Measurements from ENCODE around the gene AGTRAP.

AGTRAP gene

DNA sequence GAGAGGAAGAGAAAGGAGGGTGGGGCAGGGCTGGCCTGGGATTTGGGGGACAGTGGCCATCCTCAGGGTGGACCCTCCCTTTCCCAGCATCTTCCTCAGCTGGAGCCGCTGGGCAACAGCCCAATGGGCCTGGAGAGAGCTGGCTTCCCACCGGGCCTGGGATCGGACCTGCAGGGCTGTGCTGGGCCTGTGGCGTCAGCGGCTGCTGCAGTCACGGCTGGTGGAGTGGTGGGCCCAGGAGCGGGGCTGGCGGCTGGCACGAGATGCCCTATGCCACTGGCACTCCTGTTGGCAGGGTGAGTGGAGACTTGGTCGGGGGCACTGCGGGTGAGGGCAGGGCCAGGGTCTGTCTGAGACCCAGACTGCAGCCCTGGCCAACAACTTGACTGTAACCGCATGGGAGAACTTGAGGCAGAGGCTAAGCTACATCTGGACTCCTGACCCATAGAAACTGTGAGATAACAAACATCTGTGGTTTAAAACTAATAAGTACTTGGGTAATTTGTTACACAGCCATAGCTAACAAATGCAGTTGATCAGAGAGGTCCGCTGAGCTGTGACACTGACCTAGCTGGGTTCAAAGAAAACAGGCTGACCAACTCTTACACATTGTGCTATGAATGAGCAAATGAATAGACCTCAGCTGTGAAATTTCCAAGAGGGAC, 43.9 kb downstream of the AGTRAP start:
- TF ChIP-seq, protein P1, sequence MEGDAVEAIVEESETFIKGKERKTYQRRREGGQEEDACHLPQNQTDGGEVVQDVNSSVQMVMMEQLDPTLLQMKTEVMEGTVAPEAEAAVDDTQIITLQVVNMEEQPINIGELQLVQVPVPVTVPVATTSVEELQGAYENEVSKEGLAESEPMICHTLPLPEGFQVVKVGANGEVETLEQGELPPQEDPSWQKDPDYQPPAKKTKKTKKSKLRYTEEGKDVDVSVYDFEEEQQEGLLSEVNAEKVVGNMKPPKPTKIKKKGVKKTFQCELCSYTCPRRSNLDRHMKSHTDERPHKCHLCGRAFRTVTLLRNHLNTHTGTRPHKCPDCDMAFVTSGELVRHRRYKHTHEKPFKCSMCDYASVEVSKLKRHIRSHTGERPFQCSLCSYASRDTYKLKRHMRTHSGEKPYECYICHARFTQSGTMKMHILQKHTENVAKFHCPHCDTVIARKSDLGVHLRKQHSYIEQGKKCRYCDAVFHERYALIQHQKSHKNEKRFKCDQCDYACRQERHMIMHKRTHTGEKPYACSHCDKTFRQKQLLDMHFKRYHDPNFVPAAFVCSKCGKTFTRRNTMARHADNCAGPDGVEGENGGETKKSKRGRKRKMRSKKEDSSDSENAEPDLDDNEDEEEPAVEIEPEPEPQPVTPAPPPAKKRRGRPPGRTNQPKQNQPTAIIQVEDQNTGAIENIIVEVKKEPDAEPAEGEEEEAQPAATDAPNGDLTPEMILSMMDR (conservative IDR thresholded peaks at IDR 0.05; ENCODE audit: low read depth): no peak
- ChIA-PET POLR2A (ENCODE audit: low non-redundant PET) (no interaction called here), CTCF (no interaction called here)
- H3K27ac ChIP-seq: no peak overlapping the region
- no peak for DNase-seq (ENCODE audit: low spot score)

GRCh38 chr1:11780380-11781147, 44.6 kb downstream of the AGTRAP start:
- DNase-seq (ENCODE audit: low spot score): no peak
- POLR2A ChIA-PET (ENCODE audit: low non-redundant PET): no interaction called here
- TF ChIP-seq, protein P1 (conservative IDR thresholded peaks at IDR 0.05; ENCODE audit: low read depth): no peak
- CTCF ChIA-PET: no interaction called here
- H3K27ac ChIP-seq: no peak overlapping the region

GRCh38 chr1:11781297-11781696, 45.4 kb downstream of the AGTRAP start:
- ChIA-PET POLR2A (ENCODE audit: low non-redundant PET) (no interaction called here), CTCF (interaction anchor here (0.5 kb wide), 1 partner anchor 503 kb away, joined by 3 read pairs; no protein-coding TSS in a partner anchor)
- peak overlapping the region; percentile 24 for H3K27ac ChIP-seq
- no peak for DNase-seq (ENCODE audit: low spot score)
- TF ChIP-seq, protein P1 (conservative IDR thresholded peaks at IDR 0.05; ENCODE audit: low read depth): no peak

GRCh38 chr1:11782127-11782708, 46.3 kb downstream of the AGTRAP start:
- no peak for DNase-seq (ENCODE audit: low spot score)
- H3K27ac ChIP-seq: no peak overlapping the region
- TF ChIP-seq, protein P1 (conservative IDR thresholded peaks at IDR 0.05; ENCODE audit: low read depth): no peak
- CTCF ChIA-PET: no interaction called here
- POLR2A ChIA-PET (ENCODE audit: low non-redundant PET): no interaction called here

GRCh38 chr1:11783556-11783955, 47.6 kb downstream of the AGTRAP start:
- ChIA-PET CTCF (no interaction called here), POLR2A (ENCODE audit: low non-redundant PET) (no interaction called here)
- H3K27ac ChIP-seq: no peak overlapping the region; the same call in 1 of the 2 replicates
- TF ChIP-seq, protein P1 (conservative IDR thresholded peaks at IDR 0.05; ENCODE audit: low read depth): no peak
- DNase-seq (ENCODE audit: low spot score): no peak

GRCh38 chr1:11784256-11784992, 48.5 kb downstream of the AGTRAP start:
- ChIA-PET CTCF (interaction anchor here (0.7 kb wide), 1 partner anchor 1195 kb away, joined by 4 read pairs; no protein-coding TSS in a partner anchor), POLR2A (ENCODE audit: low non-redundant PET) (interaction anchor here (0.6 kb wide), 1 partner anchor 65 kb away, joined by 3 read pairs; no protein-coding TSS in a partner anchor)
- TF ChIP-seq, protein P1 (conservative IDR thresholded peaks at IDR 0.05; ENCODE audit: low read depth): no peak
- DNase-seq (ENCODE audit: low spot score): no peak
- peak overlapping the region; percentile 9; the same call in 1 of the 2 replicates for H3K27ac ChIP-seq

Measured in RWPE1 (cell line).